Panc1 (cell line): ENCODE data around the gene GRID2.

ENCODE experiments used
- CTCF ChIP-seq: fragments of 450-650 bp; IDR thresholded peaks from 2 replicates; pipeline ENCODE4 v1.5.1; 2017; ENCODE audit warnings: mild to moderate bottlenecking
- POLR2AphosphoS5 ChIP-seq: IDR thresholded peaks from 2 replicates; pipeline ENCODE4 v1.6.1; 2012; ENCODE audit warnings: mild to moderate bottlenecking, low read depth, low read length, moderate library complexity
- REST ChIP-seq, 2 experiments: IDR thresholded peaks; 2 replicates each; pipeline ENCODE4 v1.6.1; 2011 to 2012; ENCODE audit warnings: low read depth in 2 of 2, control low read depth in 1 of 2, low read length in 1 of 2, mild to moderate bottlenecking in 1 of 2, moderate library complexity in 1 of 2; ENCODE audit not compliant: insufficient read depth in 1 of 2
- SIN3A ChIP-seq: IDR thresholded peaks from 2 replicates; pipeline ENCODE4 v1.6.1; 2012; ENCODE audit warnings: low read depth, mild to moderate bottlenecking, low read length, moderate library complexity, borderline replicate concordance; ENCODE audit not compliant: insufficient read depth

- TF ChIP-seq CTCF (no peak), POLR2AphosphoS5 (no peak), REST (IDR thresholded peaks at IDR 0.05; ENCODE audit: insufficient read depth in 1 of 2, low read depth in 2 of 2, low read length in 1 of 2) (no peak), SIN3A (no peak)
Measured at GRCh38 chr4:92953462-92953861, 649.7 kb downstream of the GRID2 start.
